A549 treated with Hydrocortisone at 1 μM for 4 hours (cell line): ENCODE measurements around the gene SCN2B. TPM values are rescaled to one million over a fixed set of nuclear protein-coding genes. Genes with fewer than 3 reads are reported as not detected.

Experiments
- total RNA-seq: library from RNA; stranded (reverse); fragments of 200-300 nt; extraction: Qiagen RNA extraction; gene quantifications from 5 replicates; pipeline ENCODE4 v1.2.3, GENCODE V29; 2022

SCN2B gene, protein sequence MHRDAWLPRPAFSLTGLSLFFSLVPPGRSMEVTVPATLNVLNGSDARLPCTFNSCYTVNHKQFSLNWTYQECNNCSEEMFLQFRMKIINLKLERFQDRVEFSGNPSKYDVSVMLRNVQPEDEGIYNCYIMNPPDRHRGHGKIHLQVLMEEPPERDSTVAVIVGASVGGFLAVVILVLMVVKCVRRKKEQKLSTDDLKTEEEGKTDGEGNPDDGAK
- total RNA-seq: not detected in 5 replicates

DNA sequence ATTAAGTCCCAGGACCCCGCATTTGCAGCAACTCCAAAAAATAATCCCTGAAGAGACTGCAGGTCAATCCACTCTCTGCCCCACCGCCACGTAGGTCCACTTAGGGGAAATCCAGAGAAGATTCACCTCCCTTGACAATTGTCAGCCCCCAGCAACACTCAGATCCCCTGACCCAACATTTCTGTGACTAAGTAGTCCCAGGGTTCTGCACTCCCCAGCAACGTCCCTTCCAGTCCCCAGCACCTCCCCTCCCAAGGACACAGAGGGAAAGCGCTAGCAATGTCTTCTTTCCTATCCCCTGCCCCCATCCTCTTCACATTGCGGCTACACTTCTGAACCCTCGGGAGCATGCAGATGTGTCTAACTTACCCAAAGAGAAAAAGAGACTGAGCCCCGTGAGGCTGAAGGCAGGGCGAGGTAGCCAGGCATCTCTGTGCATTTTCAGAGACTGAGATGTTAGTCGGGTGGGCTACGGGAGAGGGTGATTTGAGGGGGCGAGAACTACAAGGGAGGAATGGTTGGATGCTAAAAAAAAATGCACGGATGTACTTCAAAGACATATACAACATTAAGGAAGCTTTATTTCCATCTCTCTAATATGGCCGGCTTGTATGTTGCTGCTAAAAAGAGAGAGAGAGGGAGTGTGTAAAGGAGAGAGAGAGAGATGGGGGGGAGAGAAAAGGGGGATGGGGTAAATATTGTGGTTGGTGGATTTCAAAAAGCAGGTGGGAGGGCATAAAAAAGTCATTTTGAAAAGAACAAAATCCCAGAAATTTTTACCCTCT is at the start of gene SCN2B:
TSS of gene SCN2B (minus strand) at position 647 of the 785 bp plus-strand sequence. CDS start at position 439, 208 bp downstream.

DNA sequence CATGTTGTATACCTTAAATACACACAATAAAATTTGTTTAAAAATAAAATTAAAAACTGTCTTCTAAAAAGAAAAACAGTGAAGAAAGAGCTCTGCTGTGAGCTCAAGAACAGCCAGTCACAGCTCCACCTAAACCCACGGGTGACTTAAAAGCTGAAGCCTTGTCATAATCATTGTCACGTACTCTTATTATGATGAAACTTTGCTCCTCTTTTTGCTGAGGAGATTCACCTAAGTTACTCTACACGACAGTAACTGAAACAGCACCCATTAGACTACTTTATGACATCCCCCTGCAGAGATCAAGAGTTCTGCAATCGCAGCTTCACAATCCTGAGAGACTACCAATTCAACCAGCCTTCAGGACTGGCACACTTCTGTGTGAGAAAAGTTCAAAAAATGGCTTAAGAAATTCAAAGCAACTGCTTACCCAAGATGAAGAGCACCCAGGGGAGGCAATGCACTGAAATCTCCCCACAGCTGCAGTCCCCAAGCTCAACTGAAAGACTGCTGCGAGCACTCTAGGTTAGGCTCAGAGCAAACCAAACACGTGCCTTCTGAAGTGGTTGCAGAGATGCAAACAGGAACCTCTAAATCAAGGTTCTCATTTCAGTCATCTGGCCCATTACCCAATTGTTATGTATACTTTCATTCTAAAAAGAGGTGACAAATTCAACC is 48.2 kb upstream of the SCN2B start, which contains the start of gene JAML:
TSS of gene JAML (minus strand) at position 501 of the 678 bp plus-strand sequence. CDS start 10,145 bp downstream, outside the sequence.

DNA sequence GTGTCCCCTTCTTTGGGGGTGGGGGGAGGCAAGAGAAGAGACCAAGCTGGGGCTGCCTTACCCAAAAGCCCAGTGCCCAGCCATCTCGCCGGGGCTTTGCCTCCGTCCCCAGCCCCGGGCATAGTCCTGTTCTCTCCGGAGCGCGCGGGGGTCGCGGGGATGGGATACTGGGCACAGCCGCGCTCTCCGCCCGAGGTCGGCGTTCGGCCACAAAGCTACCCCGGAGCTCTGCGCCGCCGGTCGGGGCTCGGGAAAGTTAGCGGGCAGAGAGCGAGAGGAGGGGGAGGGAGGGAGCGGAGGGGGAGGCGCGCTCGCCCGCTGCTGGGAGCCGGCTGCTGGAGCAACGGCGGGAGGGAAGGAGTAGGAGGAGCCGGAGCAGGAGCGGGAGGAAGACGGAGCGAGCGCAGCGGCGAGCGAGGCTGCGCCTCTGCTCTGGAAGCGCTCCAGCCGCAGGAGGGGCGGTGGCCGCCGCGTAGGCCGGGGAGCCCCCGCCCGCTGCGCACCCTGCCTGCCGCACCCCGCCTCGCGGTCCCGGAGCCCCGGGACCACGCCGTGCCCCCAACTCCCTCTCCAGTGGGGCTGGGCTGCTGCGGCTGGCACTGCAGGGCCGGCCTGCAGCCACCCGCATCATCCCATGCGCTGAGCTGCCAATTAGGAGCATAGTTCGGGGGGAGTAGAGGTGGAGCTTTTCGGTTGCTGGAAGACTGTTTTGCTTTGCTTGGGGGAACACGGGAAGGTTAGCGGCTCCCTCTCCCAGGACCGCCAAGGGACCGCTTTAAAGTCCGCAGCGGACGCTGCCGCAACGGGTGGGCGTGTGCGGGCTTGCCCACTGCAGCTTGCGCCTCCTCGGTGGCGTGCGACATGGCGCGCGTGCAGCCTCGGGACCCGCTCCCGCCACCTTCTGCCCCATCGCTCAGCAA is 23.6 kb downstream of the SCN2B start, which contains the start of gene SCN4B:
TSS of gene SCN4B (minus strand) at position 272 of the 920 bp plus-strand sequence. CDS start at position 122, 150 bp downstream.

Other genes starting within 250 kb of the SCN2B start
- gene TMPRSS13, start 247.2 kb downstream of the SCN2B start, total RNA-seq: 0.02 TPM in 2 of 5 replicates, not detected in the others
- gene IL10RA, start 190.2 kb downstream of the SCN2B start, total RNA-seq: 0.05 to 0.13 TPM (median 0.10 TPM) in 4 of 5 replicates, not detected in the other
- gene TMPRSS4, start 99.6 kb downstream of the SCN2B start, total RNA-seq: not detected in 5 replicates
- gene SMIM35, start 89.7 kb downstream of the SCN2B start, total RNA-seq: not detected in 5 replicates
- gene SCN4B, start 23.8 kb downstream of the SCN2B start, total RNA-seq: 0.06 to 0.21 TPM (median 0.07 TPM) in 4 of 5 replicates, not detected in the other
- gene JAML, start 48.4 kb upstream of the SCN2B start, total RNA-seq: not detected in 5 replicates
- 0.26 to 0.48 TPM (median 0.36 TPM) in 5 replicates for gene MPZL3, start 75.7 kb upstream of the SCN2B start, total RNA-seq
- 0.03 to 0.15 TPM (median 0.08 TPM) in 4 of 5 replicates, not detected in the other for gene MPZL2, start 87.7 kb upstream of the SCN2B start, total RNA-seq
- not detected in 5 replicates for gene CD3E, start 128.1 kb upstream of the SCN2B start, total RNA-seq
- gene CD3D, start 166.1 kb upstream of the SCN2B start, total RNA-seq: not detected in 5 replicates
- gene CD3G, start 167.7 kb upstream of the SCN2B start, total RNA-seq: not detected in 5 replicates
- 8.5 to 12.5 TPM (median 9.1 TPM) in 5 replicates for gene UBE4A, start 183.0 kb upstream of the SCN2B start, total RNA-seq
- 119 to 208 TPM (median 188 TPM) in 5 replicates for gene ATP5MG, start 225.0 kb upstream of the SCN2B start, total RNA-seq